ENCODE results near the gene LCN12. TPM values are rescaled to one million over a fixed set of nuclear protein-coding genes. Genes with fewer than 3 reads are reported as not detected.

The LCN12 gene
- total and polyA plus RNA-seq, 12 donors = 0.74 to 17.9 (median 6.8) TPM

- Histone ChIP-seq H3K27ac (no peak overlapping the region), H3K4me3 (no peak overlapping the region), H3K27me3 (no peaks in the 10 kb centered on the region), H3K36me3 (no peaks in the 10 kb centered on the region), H3K9me3 (no peaks in the 10 kb centered on the region), H3K4me1 (peaks cover 3 to 48% (median 22%) of the 10 kb centered on the region in 9 donors)
- 89 to 90% methylated on average over 12 of the region's 12 CpGs for WGBS, 2 donors
- ATAC-seq (no peak), DNase-seq (no peak)
- intact Hi-C loops (cut with DNase I) = no loop called here
- no peak for TF ChIP-seq CTCF (IDR thresholded peaks at IDR 0.05)
Observed at GRCh38 chr9:136963751-136964150, 11.7 kb downstream of the LCN12 start.

- no peak for TF ChIP-seq CTCF (IDR thresholded peaks at IDR 0.05)
- no peak for DNase-seq
- intact Hi-C loops (cut with DNase I) = no loop called here
- no peak overlapping the region for H3K27ac ChIP-seq
- peaks cover 3 to 48% (median 22%) of the 10 kb centered on the region in 9 donors for H3K4me1 ChIP-seq
- no peak overlapping the region for H3K4me3 ChIP-seq
- ATAC-seq = peak in 1 of 8 donors; percentile 31
- no peaks in the 10 kb centered on the region for H3K27me3 ChIP-seq
- no peaks in the 10 kb centered on the region for H3K36me3 ChIP-seq
- no peaks in the 10 kb centered on the region for H3K9me3 ChIP-seq
- 68 to 80% methylated on average over 22 of the region's 22 CpGs for WGBS, 2 donors
Observed at GRCh38 chr9:136964171-136964689, 12.2 kb downstream of the LCN12 start.

- Histone ChIP-seq H3K9me3 (no peaks in the 10 kb centered on the region), H3K4me1 (peaks cover 3 to 48% (median 22%) of the 10 kb centered on the region in 9 donors), H3K27ac (no peak overlapping the region), H3K27me3 (no peaks in the 10 kb centered on the region), H3K36me3 (no peaks in the 10 kb centered on the region), H3K4me3 (no peak overlapping the region)
- WGBS, 2 donors = 90 to 91% methylated on average over 26 of the region's 26 CpGs
- ATAC-seq = no peak
- no peak for DNase-seq
- intact Hi-C loops (cut with DNase I) = no loop called here
- TF ChIP-seq CTCF (IDR thresholded peaks at IDR 0.05) = no peak
Observed at GRCh38 chr9:136964833-136965422, 12.9 kb downstream of the LCN12 start.

GRCh38 chr9:136965771-136966484 is 13.9 kb downstream of the LCN12 start:
- ATAC-seq (peak in 3 of 8 donors; percentile 5 to 20 (median 16)), DNase-seq (peak; percentile 15 to 43)
- Histone ChIP-seq H3K4me3 (peak overlapping the region in 3 of 10 donors; percentile 8 to 28 (median 9)), H3K9me3 (no peaks in the 10 kb centered on the region), H3K27ac (no peak overlapping the region), H3K4me1 (peaks cover under 1 to 45% (median 20%) of the 10 kb centered on the region in 9 donors), H3K36me3 (no peaks in the 10 kb centered on the region), H3K27me3 (no peaks in the 10 kb centered on the region)
- no peak for TF ChIP-seq CTCF (IDR thresholded peaks at IDR 0.05)
- intact Hi-C loops (cut with DNase I) = no loop called here
- 28% methylated on average over 23 of the region's 23 CpGs for WGBS, 2 donors

Data from heart right ventricle (tissue), 16 donors.